ENCODE results near the gene DUSP3.

Gene DUSP3

DNA sequence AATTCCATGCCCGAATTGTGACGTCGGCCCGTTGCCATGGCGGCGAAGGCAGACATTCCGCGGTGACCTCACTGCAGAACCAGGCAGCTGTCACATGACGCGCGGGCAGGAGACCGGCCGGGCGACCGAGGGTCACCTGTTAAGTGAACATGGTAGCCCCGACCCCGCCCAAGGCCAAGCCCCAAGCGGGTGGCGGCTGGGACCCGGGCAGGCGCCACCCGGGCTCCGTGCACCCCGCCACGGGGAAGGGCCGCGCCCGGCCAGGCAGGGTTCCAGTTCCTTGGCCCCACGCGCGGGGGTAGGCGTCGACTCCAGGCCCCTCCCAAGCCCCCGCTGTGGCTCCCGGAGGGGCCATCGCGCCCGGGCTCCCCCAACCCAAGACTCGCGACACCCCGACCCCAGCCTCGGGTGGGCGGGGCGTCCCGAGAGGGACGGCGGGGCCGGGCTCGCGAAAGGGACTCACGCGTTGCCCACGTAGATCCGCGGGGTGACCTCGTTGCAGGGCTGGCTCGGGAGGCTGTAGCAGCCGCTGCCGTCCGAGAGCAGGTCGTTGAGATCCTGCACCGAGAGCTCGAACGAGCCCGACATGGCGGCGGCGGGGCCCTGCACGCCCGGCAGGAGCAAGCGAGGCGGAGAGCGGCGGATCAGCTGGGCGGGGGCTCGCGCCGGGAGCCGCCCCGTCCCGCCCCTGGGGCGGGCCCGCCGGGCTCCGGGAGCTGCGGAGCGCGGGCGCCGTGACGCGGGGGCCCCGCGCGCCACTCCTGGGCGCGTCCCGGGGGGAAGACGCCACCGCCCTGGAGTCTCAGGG is at the start of gene DUSP3:
DUSP3 (minus strand) TSS at position 641 of the 808 bp plus-strand sequence; CDS start at position 588, 53 bp downstream.
- peak; percentile 94 for DNase-seq (ENCODE audit: low spot score)

DNA sequence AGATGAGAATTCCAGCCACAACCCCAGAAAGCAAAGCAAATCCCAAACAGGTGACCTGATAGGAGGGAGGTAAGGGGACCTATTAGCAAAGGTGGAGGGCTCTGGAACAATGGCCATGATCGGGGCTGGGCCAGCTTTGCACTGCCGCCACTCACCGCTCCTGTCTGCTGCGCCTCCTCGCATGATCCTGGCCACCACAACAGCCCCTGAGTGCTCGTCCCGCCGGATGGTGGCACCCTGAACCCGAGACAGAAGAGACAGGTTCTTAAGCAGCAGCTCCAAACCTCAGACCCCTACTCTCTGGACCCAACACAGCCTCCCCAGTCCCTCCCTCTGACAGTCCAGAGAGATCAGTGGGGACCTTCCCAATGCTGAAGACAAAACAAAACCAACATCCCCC is 48.8 kb upstream of the DUSP3 start:
- DNase-seq (ENCODE audit: low spot score): peak; percentile 21

DNA sequence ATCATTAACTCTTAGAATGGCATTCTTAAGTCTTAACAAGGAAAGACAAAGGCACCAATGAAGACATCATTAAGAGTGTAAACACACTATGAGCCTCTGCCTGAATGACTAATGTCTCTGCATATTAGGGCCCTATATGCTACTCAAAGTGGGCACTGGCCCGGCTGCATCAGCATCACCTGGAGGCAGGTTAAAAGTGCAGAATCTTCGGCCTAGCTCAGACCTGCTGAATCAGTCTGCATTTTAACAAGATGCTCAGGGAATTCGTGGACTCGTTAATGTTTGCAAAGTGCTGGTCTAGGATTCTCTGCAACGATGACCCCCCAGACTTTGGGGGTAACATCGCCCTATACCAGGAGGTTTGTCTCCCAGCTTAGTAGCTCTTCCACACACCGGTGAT is 47.4 kb upstream of the DUSP3 start:
- no peak for DNase-seq (ENCODE audit: low spot score)

DNA sequence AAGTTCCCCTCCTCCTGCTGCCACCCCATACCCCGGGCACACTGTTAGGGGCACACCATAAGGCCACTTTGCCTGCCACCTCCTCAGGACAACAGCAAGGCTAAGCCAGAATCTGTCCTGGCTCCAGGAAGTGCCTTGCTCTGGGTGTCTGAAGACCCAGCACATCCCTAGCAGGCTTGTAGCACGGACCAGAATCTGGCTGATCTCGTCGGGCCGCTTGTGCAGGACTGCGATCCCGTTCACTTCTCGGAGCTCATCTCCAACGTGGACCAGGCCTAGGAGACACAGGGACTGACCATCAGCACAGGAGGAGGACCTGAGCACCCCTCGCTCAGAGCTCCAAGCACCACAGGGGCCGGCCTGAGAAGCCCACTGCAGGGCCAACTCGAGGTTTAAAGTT is 46.8 kb upstream of the DUSP3 start:
- DNase-seq (ENCODE audit: low spot score): no peak

DNA sequence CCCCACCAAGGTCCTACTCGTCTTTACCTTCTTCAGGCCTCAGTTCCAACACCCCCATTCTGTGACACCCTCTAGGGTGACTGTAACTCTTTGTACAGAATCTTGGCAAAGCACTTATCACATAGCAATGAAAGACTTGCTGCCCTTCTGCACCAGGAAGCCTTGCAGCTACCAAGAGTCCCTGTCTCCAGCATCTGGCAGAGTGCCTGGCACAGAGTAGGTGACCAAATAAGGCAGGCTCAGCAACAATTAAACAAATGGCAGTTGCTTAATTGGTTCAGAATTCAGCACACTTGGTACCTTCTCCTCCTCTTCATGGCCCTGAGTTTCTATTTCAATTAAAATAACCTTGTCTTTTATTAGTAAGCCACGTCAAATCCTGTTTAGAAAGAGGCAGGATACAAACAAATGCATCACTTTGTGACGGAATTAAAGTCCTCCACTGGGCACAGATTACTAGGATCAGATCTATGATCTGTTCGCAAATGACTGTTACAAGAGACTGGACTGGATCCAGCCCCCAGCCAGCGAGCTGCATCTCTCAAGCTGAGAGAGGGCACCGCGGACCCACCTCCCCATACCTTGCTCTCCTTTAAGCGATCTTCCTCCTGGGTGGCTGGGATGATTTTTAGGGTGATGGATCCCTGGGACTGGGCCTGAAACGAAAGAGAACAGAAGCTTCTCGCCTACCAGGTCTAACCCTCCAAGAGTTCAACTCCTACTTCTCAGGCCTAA is 44.7 kb upstream of the DUSP3 start:
- peak; percentile 67 for DNase-seq (ENCODE audit: low spot score)

DNA sequence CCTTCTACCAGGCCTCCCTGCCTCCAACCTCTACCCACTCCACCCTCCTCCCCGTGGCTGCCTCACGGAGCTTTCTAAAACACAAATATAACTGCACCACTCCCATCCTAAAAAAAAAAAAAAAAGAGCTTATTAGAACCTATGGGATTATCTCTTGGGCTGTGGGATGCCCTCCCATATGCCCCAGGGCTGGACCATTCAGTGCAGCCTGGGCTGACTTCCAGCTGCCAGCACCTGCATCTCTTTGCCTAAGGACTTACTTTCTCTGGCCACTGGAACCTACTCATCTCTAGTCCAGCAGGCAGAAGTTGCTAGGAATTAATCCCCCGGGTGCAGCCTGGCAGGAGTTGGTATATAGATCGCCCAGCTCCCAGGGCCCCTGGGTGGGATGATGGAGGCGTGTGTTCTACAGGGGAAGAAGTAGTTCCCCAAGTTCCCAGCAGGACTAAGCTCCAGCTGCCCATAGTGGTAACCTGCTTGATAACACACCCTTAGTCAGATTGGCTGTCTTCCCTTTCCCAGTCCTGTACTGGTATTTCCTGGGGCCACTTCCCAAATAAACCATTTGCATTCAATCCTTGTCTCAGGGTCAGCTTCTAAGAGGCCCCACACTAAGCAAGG is 43.9 kb upstream of the DUSP3 start:
- no peak for DNase-seq (ENCODE audit: low spot score)

DNA sequence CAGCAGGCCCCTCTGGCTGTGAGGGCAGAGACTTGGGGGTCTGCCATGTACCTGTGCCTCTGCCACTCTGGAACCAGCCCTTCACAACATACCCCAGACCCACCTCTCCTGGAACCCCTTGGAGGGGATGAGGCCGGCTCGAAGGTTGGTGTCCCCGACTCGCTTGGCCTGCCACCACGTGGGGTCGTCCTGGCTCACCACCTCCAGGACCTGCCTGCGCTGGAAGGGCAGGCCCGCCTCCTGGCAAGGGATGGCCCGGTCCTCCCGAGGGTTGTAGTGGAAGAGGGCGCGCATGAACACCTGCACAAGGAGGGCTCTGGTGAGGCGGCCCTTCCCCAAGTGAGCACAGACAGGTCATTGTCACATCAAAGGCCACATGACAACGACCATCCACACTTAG is 42.0 kb upstream of the DUSP3 start:
- DNase-seq (ENCODE audit: low spot score): no peak

DNA sequence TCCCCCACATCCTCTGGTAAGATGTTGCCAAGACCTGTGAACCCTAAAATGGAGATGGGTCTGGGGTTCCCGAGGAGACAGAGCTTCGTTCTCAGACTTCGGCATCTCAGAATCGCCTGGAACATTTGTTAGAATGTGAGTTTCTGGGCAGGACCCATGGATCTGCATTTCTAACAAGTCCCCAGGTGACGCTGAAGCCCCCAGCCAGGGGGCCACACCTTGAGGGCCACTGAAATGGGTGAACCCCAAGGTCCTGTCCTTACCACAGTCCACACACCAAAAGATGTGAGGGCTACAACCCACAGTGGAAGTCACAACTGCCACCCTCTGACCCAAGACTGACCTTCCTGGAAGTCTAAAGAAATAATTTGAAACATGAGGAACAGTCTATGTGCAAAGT is 40.2 kb upstream of the DUSP3 start:
- DNase-seq (ENCODE audit: low spot score): no peak

DNA sequence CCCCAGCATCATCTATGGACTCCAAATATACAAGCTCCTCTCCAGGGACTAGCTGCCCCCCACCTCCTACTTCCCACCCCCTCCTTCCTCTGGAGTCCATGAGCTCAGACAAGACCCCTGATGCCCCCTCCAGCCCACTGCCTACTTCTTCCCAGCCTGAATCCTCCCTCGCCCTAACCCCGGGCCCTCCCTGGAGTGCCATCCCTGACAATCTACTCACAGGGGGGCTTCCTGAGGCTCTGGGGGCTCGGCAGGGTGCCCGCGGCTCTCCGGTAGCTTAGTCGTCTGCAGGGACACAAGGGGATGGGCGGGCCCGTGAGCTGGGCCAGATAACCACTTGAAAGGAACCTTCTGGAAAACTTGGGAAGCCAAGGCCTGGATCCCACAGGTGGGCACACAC is 39.0 kb upstream of the DUSP3 start:
- DNase-seq (ENCODE audit: low spot score): no peak

DNA sequence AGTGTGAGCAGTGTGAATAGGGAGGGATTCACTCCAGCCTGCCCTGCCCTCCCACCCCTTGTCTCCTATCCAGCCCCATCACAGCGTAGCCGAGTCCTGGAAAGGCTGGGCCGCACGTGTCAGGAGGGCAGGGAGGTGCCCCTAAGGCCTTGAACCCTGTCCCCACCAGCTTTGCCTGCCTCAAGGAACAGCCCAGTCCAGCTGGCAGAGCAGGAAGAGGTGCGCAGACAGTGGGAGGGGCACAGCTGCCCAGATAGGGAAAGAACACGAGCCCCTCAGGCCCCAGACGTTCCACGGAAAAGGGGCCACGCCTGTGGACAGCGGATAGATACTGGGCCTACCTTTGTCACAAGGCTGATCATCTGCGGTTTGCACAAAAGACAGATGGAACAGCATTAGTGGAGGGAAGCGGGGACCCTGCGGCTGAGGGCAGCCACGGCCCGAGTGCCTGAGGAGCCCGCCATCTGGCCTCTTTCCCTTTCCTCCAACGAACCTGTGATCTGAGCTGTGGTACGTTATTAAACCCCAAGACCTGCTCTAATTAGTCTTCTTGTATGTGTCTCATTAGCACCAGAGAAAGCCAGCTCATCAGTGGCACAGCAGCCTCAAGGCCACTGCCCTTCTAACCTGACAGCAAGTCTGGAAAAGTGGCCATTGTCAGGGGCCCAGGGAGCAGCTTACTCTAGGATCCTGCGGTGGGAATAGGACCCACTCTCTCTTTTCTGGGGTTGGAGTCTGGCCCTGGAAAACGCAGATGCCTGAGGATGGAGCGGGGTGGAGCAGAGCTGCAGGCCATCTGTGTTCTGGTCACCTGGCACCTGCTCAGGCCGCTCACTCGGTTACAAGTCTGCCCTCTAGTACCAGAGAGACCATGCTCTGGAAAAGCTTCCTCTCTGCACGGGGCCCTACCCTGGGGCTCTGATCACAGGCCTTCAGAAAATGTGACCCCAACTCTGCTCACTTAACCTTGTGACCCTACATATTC is 37.9 kb upstream of the DUSP3 start:
- peak; percentile 89 for DNase-seq (ENCODE audit: low spot score)

DNA sequence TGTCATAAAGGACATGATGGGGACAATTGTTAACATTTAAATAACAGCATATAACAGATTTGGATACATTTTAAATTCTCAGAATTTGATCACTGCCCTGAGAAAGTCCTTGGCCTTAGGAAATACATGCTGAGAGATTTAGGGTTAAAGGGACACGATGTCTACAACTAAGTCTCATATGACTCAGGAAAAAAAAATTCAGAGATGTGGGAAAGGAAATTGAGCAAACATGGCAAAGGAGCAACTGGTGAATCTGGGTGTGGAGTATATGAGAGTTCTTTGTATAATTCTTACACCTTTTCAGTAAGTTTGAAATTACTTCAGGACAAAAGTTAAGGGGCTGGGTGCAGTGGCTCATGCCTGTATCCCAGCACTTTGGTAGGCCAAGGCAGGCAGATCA is 35.9 kb upstream of the DUSP3 start:
- no peak for DNase-seq (ENCODE audit: low spot score)

DNA sequence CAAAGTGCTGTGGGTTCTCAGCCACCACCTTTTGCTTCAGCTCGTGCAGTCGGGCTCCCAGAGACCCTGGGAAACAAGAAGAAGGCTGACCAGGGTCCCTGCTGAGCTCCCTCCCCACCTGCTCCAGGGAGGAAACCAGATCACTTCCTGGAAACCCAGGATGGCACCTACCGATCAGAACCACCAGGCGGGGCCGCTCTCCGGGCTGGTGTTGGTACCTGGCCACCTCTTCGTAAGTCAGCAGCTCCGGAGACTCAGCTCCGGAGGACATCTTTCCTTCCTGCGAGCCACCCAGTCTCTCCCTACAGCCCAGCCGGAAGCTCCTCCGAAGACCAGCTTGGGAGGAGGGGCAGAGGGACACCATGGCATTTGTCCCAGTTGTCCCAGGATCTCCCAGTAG is 35.2 kb upstream of the DUSP3 start:
- DNase-seq (ENCODE audit: low spot score): no peak

DNA sequence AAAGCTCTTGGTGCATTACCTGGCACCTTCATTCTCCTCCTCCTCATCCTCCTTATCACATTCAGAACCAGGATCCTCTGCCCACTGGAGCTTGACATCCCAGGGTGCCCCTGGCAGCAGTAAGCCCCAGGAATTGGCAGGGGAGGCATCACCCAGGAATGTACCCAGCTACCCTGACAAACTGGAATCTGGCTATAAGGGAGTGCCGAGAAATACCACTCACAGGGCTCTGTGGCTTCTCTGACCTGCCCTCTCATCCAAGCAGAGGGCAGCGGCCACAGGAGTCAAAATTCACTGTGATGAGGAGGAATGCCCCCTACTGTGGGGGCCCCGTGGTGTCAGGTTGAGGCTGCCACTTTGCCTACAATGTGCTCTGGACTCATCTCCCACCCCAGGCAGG is 34.6 kb upstream of the DUSP3 start:
- DNase-seq (ENCODE audit: low spot score): no peak

DNA sequence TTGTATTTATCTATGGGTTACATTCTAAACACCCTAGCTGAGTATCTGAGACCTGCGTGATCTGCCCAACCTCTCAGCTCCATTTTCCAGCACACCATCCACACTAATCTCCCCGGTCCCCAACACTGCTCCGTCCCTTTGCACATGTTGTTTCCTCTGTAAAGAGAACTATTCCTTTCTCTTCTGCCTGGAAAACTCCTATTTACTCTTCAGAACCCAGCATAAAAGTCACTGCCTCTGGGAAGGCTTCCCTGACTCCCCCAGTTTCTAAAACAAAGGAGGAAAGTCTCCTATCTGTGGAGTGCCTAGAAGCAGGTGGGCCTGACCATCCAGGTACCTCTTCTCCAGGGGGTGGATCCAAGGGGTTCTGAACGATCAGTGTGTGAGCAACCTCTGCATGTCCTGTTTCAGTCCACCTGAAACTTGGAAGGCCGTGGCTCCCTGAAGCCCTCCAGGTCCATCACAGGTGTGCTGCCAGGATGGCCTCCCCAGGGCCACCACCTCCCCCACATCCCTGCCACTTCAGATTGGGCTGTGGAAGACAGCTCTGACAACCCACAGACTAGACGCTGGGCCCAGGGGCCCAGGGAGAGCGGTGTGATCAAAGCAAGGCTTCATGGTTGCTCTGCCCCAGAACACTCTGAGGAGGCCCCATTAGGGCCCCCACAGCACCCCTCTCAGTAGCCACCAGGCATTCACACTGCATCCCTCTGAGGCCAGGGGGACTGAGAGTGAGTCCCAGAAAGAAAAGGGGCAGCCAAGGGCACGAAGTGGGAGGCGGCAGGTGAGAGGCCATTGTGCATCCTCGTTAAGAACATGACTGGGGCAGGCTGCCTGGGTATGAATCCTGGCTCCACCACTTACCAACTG is 33.9 kb upstream of the DUSP3 start:
- no peak for DNase-seq (ENCODE audit: low spot score)

DNA sequence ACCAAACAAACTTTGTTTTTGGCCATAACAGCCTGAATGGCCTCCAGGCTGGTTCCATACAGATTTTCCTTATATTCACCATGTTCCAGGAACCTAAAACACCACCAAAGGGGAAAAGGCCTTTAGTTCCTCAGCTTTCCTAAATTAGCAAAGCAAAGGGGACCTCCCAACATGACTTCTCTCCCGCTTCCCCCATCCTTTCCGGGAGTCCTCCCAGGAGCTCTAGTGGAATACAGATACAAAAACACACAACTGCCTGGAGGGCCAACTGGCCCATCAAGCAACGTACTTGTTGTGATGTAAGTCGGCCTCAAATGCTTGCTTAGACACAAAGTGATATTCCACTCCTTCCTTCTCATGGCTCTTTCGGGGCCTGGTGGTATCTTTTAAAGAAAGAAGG is 32.0 kb upstream of the DUSP3 start:
- DNase-seq (ENCODE audit: low spot score): no peak

DNA sequence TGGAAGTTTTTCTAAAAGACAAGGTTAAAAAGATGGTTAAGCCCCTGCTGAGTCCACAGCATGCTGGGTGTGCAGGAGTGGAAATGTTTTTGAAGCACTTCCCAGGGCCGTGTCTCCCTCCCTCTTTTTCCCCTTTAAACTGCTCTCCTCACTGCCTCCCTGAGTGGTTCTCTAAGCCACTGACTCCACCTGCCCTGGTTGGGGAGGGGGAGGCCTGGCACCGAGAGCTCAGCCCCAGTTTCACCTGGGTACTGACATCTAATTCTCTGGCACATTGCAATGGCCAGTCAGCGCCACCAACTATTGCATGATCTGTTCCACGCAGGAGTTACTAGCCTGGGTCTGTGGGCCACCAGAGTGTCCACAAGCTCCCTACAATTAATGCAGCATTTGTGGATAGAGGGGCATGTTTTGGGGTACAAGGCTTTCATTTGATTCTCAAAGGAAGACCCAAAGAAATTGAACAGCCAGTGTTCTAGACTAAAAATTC is 31.5 kb upstream of the DUSP3 start:
- no peak for DNase-seq (ENCODE audit: low spot score)

DNA sequence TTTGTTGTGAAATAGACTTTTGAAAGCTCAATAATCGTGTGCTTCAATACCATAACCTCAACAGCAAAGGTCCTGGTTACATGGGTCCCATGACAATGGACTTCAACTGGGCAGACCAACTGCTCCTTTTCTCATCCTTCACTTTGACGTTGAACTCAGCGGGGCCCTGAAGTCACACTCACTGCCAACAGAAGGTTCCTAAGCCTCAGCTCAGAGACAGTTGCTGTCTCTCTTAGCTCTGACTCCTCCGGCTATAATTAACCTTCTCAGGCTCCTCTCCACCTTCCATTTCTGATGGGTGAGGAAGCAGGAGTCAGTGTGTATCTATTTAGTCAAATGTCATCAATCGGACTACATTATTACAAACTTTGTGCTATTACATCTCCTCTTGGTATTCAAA is 30.3 kb upstream of the DUSP3 start:
- DNase-seq (ENCODE audit: low spot score): no peak

DNA sequence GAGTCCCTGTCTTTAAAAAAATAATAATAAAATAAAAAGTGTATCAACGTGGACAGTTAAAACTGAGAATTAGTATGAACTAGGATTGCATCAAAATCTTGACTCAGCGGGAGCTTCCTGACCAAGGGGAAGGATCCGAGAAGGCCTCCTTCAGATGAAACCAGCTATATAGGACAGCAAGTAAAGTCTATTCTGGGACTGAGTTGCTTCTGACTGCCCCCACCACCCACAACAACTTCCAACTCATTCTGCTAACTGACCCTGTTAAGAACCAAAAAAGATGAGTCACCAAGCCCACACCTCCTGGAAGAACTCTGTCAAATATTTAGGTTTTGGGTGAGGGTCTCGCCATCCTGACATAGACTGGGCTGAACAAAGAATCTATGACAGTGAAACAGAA is 29.3 kb upstream of the DUSP3 start:
- DNase-seq (ENCODE audit: low spot score): no peak

DNA sequence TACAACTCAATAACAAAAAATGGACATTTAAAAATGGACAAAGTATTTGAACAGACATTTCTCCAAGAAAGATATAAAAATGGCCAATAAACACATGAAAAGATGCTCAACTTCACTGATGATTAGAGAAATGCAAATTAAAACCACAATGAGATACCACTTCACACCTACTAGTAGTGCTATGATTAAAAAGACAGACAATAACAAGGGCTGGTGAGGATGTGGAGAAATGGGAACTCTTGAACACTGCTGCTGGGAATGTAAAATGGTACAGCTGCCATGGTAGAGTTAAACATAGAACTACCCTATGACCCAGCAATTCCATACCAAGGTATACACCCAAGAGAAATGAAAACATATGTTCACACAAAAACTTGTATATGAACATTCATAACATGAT is 26.3 kb upstream of the DUSP3 start:
- no peak for DNase-seq (ENCODE audit: low spot score)

DNA sequence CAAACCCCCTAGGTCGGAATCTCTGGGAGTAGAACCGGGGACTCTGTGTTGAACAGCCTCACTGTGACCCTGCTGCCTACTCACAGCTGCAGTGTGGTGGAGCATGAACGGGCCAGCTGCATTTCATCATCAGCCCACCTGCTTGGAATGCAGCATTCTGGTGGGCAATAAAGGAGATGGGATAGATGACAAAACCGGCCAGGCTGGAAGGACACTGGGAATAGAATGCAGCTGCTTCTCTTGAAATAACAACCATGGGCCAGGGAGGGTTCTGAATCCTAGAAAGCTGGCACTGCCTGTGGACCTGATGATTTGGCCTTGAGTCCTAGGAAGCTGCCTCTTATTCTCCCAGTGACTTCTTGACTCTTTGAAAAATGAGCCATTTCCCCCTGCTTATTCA is 25.0 kb upstream of the DUSP3 start:
- no peak for DNase-seq (ENCODE audit: low spot score)

DNA sequence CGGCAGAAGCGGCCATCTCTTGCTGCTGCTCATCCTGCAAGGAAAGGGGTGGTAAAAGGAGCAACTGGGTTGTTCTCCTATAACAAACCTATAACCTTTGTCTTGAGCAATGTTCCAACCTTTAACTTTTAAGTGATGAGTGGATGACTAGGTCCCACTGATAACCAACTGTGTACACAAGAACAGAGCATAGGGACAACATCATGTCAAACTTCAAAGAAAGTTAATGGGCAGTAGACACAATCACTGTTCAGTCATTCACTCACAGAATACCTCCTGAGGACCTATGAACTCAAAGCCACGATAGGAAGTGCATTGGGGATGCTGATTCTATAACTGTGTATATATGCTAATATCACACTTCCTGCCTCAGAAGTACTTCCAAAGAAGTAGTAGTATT is 23.1 kb upstream of the DUSP3 start:
- DNase-seq (ENCODE audit: low spot score): no peak
